ENCODE measurements around the gene SAMHD1.
A peak's percentile ranks its signal among the peaks of the same experiment; 100 is the strongest.
"Not testable (repeated sequence)": the region's sequence is repeated elsewhere in the genome, so short reads cannot be mapped to it uniquely, and the experiment has no call there.

The SAMHD1 gene

GRCh38 chr20:36917240-36917639 lies 34.3 kb downstream of the SAMHD1 start:
- TF ChIP-seq CTCF (IDR thresholded peaks at IDR 0.05; ENCODE audit: borderline replicate concordance, control extremely low read depth, extremely low read depth, insufficient read depth, missing control alignments), result no peak
- no peak for DNase-seq (ENCODE audit: low spot score)
- in situ Hi-C loops (cut with MboI; ENCODE audit: low sequenced_read_pairs, unreplicated experiment), result no loop called here

GRCh38 chr20:36916199-36916598 lies 35.3 kb downstream of the SAMHD1 start:
- in situ Hi-C loops (cut with MboI; ENCODE audit: low sequenced_read_pairs, unreplicated experiment), result no loop called here
- no peak for DNase-seq (ENCODE audit: low spot score)
- TF ChIP-seq CTCF (IDR thresholded peaks at IDR 0.05; ENCODE audit: borderline replicate concordance, control extremely low read depth, extremely low read depth, insufficient read depth, missing control alignments), result no peak

GRCh38 chr20:36908603-36909002 lies 42.9 kb downstream of the SAMHD1 start:
- TF ChIP-seq CTCF (IDR thresholded peaks at IDR 0.05; ENCODE audit: borderline replicate concordance, control extremely low read depth, extremely low read depth, insufficient read depth, missing control alignments), result no peak
- DNase-seq (ENCODE audit: low spot score), result peak; percentile 52
- in situ Hi-C loops (cut with MboI; ENCODE audit: low sequenced_read_pairs, unreplicated experiment), result no loop called here

GRCh38 chr20:36906086-36906485 lies 45.4 kb downstream of the SAMHD1 start:
- DNase-seq (ENCODE audit: low spot score); in situ Hi-C loops (cut with MboI; ENCODE audit: low sequenced_read_pairs, unreplicated experiment): not testable (repeated sequence)

GRCh38 chr20:36905566-36905965 lies 45.9 kb downstream of the SAMHD1 start:
- in situ Hi-C loops (cut with MboI; ENCODE audit: low sequenced_read_pairs, unreplicated experiment); DNase-seq (ENCODE audit: low spot score): not testable (repeated sequence)

GRCh38 chr20:36904690-36905089 lies 46.8 kb downstream of the SAMHD1 start:
- no peak for TF ChIP-seq CTCF (IDR thresholded peaks at IDR 0.05; ENCODE audit: borderline replicate concordance, control extremely low read depth, extremely low read depth, insufficient read depth, missing control alignments)
- DNase-seq (ENCODE audit: low spot score), result no peak
- in situ Hi-C loops (cut with MboI; ENCODE audit: low sequenced_read_pairs, unreplicated experiment), result no loop called here

GRCh38 chr20:36895036-36895435 lies 56.5 kb downstream of the SAMHD1 start:
- DNase-seq (ENCODE audit: low spot score), result no peak
- in situ Hi-C loops (cut with MboI; ENCODE audit: low sequenced_read_pairs, unreplicated experiment), result loop anchor here (25.0 kb wide), 1 partner anchor 683 kb away; no protein-coding TSS in a partner anchor
- no peak for TF ChIP-seq CTCF (IDR thresholded peaks at IDR 0.05; ENCODE audit: borderline replicate concordance, control extremely low read depth, extremely low read depth, insufficient read depth, missing control alignments)

GRCh38 chr20:36893801-36894200 lies 57.7 kb downstream of the SAMHD1 start:
- in situ Hi-C loops (cut with MboI; ENCODE audit: low sequenced_read_pairs, unreplicated experiment), result loop anchor here (25.0 kb wide), 1 partner anchor 682 kb away; no protein-coding TSS in a partner anchor

More at GRCh38 chr20:36893801-36894200, 57.7 kb downstream of the SAMHD1 start:
- no peak for DNase-seq (ENCODE audit: low spot score)
- no peak for TF ChIP-seq CTCF (IDR thresholded peaks at IDR 0.05; ENCODE audit: borderline replicate concordance, control extremely low read depth, extremely low read depth, insufficient read depth, missing control alignments)

All from GM13976 (cell line).